H9 (cell line): Measurements from ENCODE around the gene ATF3. TPM values are rescaled to one million over a fixed set of nuclear protein-coding genes. Genes with fewer than 3 reads are reported as not detected.

Experiments
- DNase-seq: peaks from one replicate; pipeline ENCODE4 v3.0.0-alpha.2; 2017
- H2AFZ ChIP-seq: one replicate; pipeline ENCODE4 v1.6.1; 2013; ENCODE audit warnings: mild to moderate bottlenecking, low read length, control low read depth, moderate library complexity
- H2AK5ac ChIP-seq: 2 replicates; pipeline ENCODE4 v1.6.1; 2013; ENCODE audit warnings: low read length, control low read depth, mixed read lengths; ENCODE audit not compliant: insufficient read length
- H2BK120ac ChIP-seq: one replicate; pipeline ENCODE4 v1.6.1; 2013; ENCODE audit warnings: low read depth, mild to moderate bottlenecking, low read length, control low read depth, inconsistent platforms; ENCODE audit not compliant: poor library complexity, severe bottlenecking
- H2BK12ac ChIP-seq: 2 replicates; pipeline ENCODE4 v1.6.1; 2013; ENCODE audit warnings: low read length, control low read depth, mixed read lengths, low read depth; ENCODE audit not compliant: insufficient read length
- H2BK15ac ChIP-seq: 2 replicates; pipeline ENCODE4 v1.6.1; 2013; ENCODE audit warnings: low read depth, low read length, control low read depth
- H2BK20ac ChIP-seq: one replicate; pipeline ENCODE4 v1.6.1; 2013; ENCODE audit warnings: low read depth, mild to moderate bottlenecking, low read length, control low read depth, inconsistent platforms; ENCODE audit not compliant: poor library complexity, severe bottlenecking
- H2BK5ac ChIP-seq: 2 replicates; pipeline ENCODE4 v1.6.1; 2013; ENCODE audit warnings: low read length, control low read depth, mixed read lengths; ENCODE audit not compliant: insufficient read length
- H3K14ac ChIP-seq: 2 replicates; pipeline ENCODE4 v1.6.1; 2013; ENCODE audit warnings: low read length, control low read depth; ENCODE audit not compliant: insufficient read depth
- H3K18ac ChIP-seq: 2 replicates; pipeline ENCODE4 v1.6.1; 2013; ENCODE audit warnings: low read depth, mild to moderate bottlenecking, mixed read lengths, low read length, control low read depth; ENCODE audit not compliant: insufficient read length
- H3K23ac ChIP-seq: 2 replicates; pipeline ENCODE4 v1.6.1; 2013; ENCODE audit warnings: low read length, control low read depth, mixed read lengths, low read depth; ENCODE audit not compliant: insufficient read length
- H3K23me2 ChIP-seq: 2 replicates; pipeline ENCODE4 v1.6.1; 2013; ENCODE audit warnings: low read depth, mild to moderate bottlenecking, mixed read lengths, low read length, control low read depth; ENCODE audit not compliant: insufficient read length, poor library complexity, severe bottlenecking
- H3K27ac ChIP-seq: 2 replicates; pipeline ENCODE4 v1.5.1; 2013; ENCODE audit warnings: low read length, control low read depth, mixed read lengths, low read depth; ENCODE audit not compliant: insufficient read length
- H3K27me3 ChIP-seq: 2 replicates; pipeline ENCODE4 v1.6.1; 2013; ENCODE audit warnings: low read length, control low read depth, inconsistent platforms; ENCODE audit not compliant: insufficient read depth
- H3K4ac ChIP-seq: 2 replicates; pipeline ENCODE4 v1.6.1; 2013; ENCODE audit warnings: low read depth, mild to moderate bottlenecking, control low read depth, inconsistent platforms, low read length, moderate library complexity
- H3K4me1 ChIP-seq: 2 replicates; pipeline ENCODE4 v1.6.1; 2013; ENCODE audit warnings: low read length, control low read depth, inconsistent platforms; ENCODE audit not compliant: insufficient read depth
- H3K4me2 ChIP-seq: 2 replicates; pipeline ENCODE4 v1.6.1; 2013; ENCODE audit warnings: low read length, control low read depth, mixed read lengths; ENCODE audit not compliant: insufficient read length, insufficient read depth
- H3K56ac ChIP-seq: 2 replicates; pipeline ENCODE4 v1.6.1; 2013; ENCODE audit warnings: low read depth, mild to moderate bottlenecking, mixed read lengths, low read length, control low read depth; ENCODE audit not compliant: insufficient read length
- H3K79me1 ChIP-seq: 2 replicates; pipeline ENCODE4 v1.6.1; 2013; ENCODE audit warnings: low read depth, mild to moderate bottlenecking, moderate library complexity, low read length, control low read depth, inconsistent platforms; ENCODE audit not compliant: insufficient read depth, poor library complexity, severe bottlenecking
- H3K79me2 ChIP-seq: 2 replicates; pipeline ENCODE4 v1.6.1; 2013; ENCODE audit warnings: low read length, control low read depth, inconsistent platforms; ENCODE audit not compliant: insufficient read depth
- H3K9ac ChIP-seq: 2 replicates; pipeline ENCODE4 v1.6.1; 2013; ENCODE audit warnings: low read length, control low read depth, mixed read lengths; ENCODE audit not compliant: insufficient read length; ENCODE audit errors: extremely low read depth
- H3K9me3 ChIP-seq: one replicate; pipeline ENCODE4 v1.6.1; 2013; ENCODE audit warnings: low read depth, low read length, inconsistent platforms; ENCODE audit not compliant: control insufficient read depth
- H3T11ph ChIP-seq: one replicate; pipeline ENCODE4 v1.6.1; 2013; ENCODE audit warnings: mild to moderate bottlenecking, low read length, control low read depth, inconsistent platforms
- H4K20me1 ChIP-seq: one replicate; pipeline ENCODE4 v1.6.1; 2013; ENCODE audit not compliant: control insufficient read depth, insufficient read length, insufficient read depth
- H4K5ac ChIP-seq: 2 replicates; pipeline ENCODE4 v1.6.1; 2013; ENCODE audit warnings: low read depth, mild to moderate bottlenecking, mixed read lengths, low read length, control low read depth; ENCODE audit not compliant: insufficient read length
- H4K8ac ChIP-seq: replicated peaks from 2 replicates; pipeline ENCODE4 v1.6.1; 2013; ENCODE audit warnings: low read length, control low read depth, mixed read lengths, low read depth; ENCODE audit not compliant: insufficient read length
- H4K91ac ChIP-seq: 2 replicates; pipeline ENCODE4 v1.6.1; 2013; ENCODE audit warnings: low read depth, mild to moderate bottlenecking, moderate library complexity, mixed read lengths, low read length, control low read depth; ENCODE audit not compliant: insufficient read length
- H3K27ac Mint-ChIP-seq, 3 experiments: 2 replicates in 2 of 3; 3 replicates in 1 of 3; pipeline ENCODE4 v1.8.0; 2020 to 2021; ENCODE audit warnings: mixed read lengths in 3 of 3, mild to moderate bottlenecking in 1 of 3, moderate library complexity in 1 of 3
- H3K27me3 Mint-ChIP-seq: 2 replicates; pipeline ENCODE4 v1.8.0; 2021; ENCODE audit warnings: low read depth, mild to moderate bottlenecking, moderate library complexity, mixed read lengths
- H3K36me3 Mint-ChIP-seq, 3 experiments: 2 replicates in 2 of 3; 3 replicates in 1 of 3; pipeline ENCODE4 v1.8.0; 2020 to 2021; ENCODE audit warnings: low read depth in 3 of 3, mixed read lengths in 3 of 3; ENCODE audit not compliant: insufficient read depth in 1 of 3
- H3K4me1 Mint-ChIP-seq, 2 experiments: 2 replicates each; pipeline ENCODE4 v1.8.0; 2020; ENCODE audit warnings: mixed read lengths in 2 of 2
- H3K4me3 Mint-ChIP-seq, 2 experiments: 2 replicates in 1 of 2; 3 replicates in 1 of 2; pipeline ENCODE4 v1.8.0; 2020 to 2021; ENCODE audit warnings: mild to moderate bottlenecking in 2 of 2, mixed read lengths in 2 of 2, moderate library complexity in 1 of 2
- H3K9me3 Mint-ChIP-seq, 2 experiments: 2 replicates in 1 of 2; 3 replicates in 1 of 2; pipeline ENCODE4 v1.8.0; 2020; ENCODE audit warnings: mild to moderate bottlenecking in 2 of 2, mixed read lengths in 2 of 2, moderate library complexity in 1 of 2
- CTCF ChIP-seq: fragments of 200-600 bp; sonication (generic); conservative IDR thresholded peaks from 3 replicates; pipeline ENCODE4 v1.8.0; 2021; ENCODE audit warnings: antibody characterized with exemption, mild to moderate bottlenecking
- WGBS: extraction: QIAGEN DNeasy Blood & Tissue Kit; methylation state at CpG from one replicate; pipeline ENCODE4 v1.1.7; 2013; ENCODE audit warnings: missing lambda C conversion rate, low lambda C conversion rate, mixed read lengths; ENCODE audit not compliant: insufficient read length; ENCODE audit errors: extremely low coverage; 5-methylcytosine and 5-hydroxymethylcytosine counted together
- total RNA-seq: library from RNA; stranded (reverse); gene quantifications from 2 replicates; pipeline ENCODE4 v1.2.1, GENCODE V29; 2021

ATF3 gene
- total RNA-seq, 1 experiment from 2014 or later = 14.7 TPM

GRCh38 chr1:212625781-212626450 lies 17.4 kb downstream of the ATF3 start:
- Histone ChIP-seq H3K23ac (no peak overlapping the region), H3K4ac (no peak overlapping the region), H3K23me2 (no peaks in the 10 kb centered on the region), H3K14ac (no peak overlapping the region), H4K5ac (no peak overlapping the region), H3K79me1 (no peaks in the 10 kb centered on the region), H2BK120ac (no peak overlapping the region), H3K27me3 (no peaks in the 10 kb centered on the region), H3K9me3 (no peaks in the 10 kb centered on the region), H3K79me2 (no peaks in the 10 kb centered on the region), H3K18ac (no peak overlapping the region), H4K91ac (no peak overlapping the region), H3K56ac (no peak overlapping the region), H3K9ac (no peak overlapping the region), H4K20me1 (no peaks in the 10 kb centered on the region), H2BK20ac (no peak overlapping the region), H3K27ac (no peak overlapping the region), H2BK5ac (no peak overlapping the region), H2BK15ac (no peak overlapping the region), H3K4me2 (no peak overlapping the region), H2AFZ (no peak overlapping the region), H2AK5ac (no peak overlapping the region), H4K8ac (no peak overlapping the region), H2BK12ac (no peak overlapping the region), H3T11ph (no peak overlapping the region), H3K4me1 (peaks cover 3% of the 10 kb centered on the region; the same call in 1 of the 2 replicates)
- Mint-ChIP-seq H3K27ac (no peak overlapping the region), H3K9me3 (no peaks in the 10 kb centered on the region; a peak in 1 of 5 replicates), H3K4me1 (peaks cover 5 to 7% of the 10 kb centered on the region in 2 experiments), H3K27me3 (peaks cover 19% of the 10 kb centered on the region), H3K36me3 (no peaks in the 10 kb centered on the region), H3K4me3 (no peak overlapping the region)
- no peak for DNase-seq
- no CpG with 5 or more reads among the region's 19 CpGs for WGBS
- TF ChIP-seq CTCF = no peak
